H1 (cell line): ENCODE results near the gene NAA40. TPM values are rescaled to one million over a fixed set of nuclear protein-coding genes. Genes with fewer than 3 reads are reported as not detected.

Source experiments
- CTCF ChIA-PET: fragments of 300-600 bp; sonication (Branson Sonifier 250); formaldehyde crosslinking; loops from one replicate; lab custom pipeline; 2021; ENCODE audit not compliant: partially characterized antibody; lab: Charles Lee
- POLR2A ChIA-PET: fragments of 300-600 bp; sonication (Branson Sonifier 250); formaldehyde crosslinking; loops from one replicate; lab custom pipeline; 2021; ENCODE audit warnings: inconsistent platforms; ENCODE audit not compliant: partially characterized antibody; lab: Charles Lee
- DNase-seq, 2 experiments: peaks; one replicate each; pipeline versions ENCODE4 v3.0.0 to v3.0.0-alpha.2; 2010 to 2022; ENCODE audit warnings: low spot score in 2 of 2, low read depth in 1 of 2, mixed read lengths in 1 of 2
- FAIRE-seq: peaks from 2 replicates; lab custom pipeline; 2011; peaks lifted over from hg19 to GRCh38; lab: Jason Lieb, UNC
- H2AFZ ChIP-seq: 2 replicates; pipeline ENCODE4 v1.8.1; 2012; ENCODE audit warnings: low read length, inconsistent platforms
- H2AK5ac ChIP-seq: 2 replicates; pipeline ENCODE4 v1.6.1; 2013; ENCODE audit warnings: low read depth, low read length
- H2BK120ac ChIP-seq: replicated peaks from 2 replicates; pipeline ENCODE3; 2013; ENCODE audit warnings: low read depth, low read length, inconsistent platforms
- H2BK12ac ChIP-seq: 2 replicates; pipeline ENCODE4 v1.6.1; 2013; ENCODE audit warnings: low read depth, low read length
- H2BK15ac ChIP-seq: 2 replicates; pipeline ENCODE4 v1.6.1; 2013; ENCODE audit warnings: low read length
- H2BK20ac ChIP-seq: 2 replicates; pipeline ENCODE4 v1.6.1; 2013; ENCODE audit warnings: low read length
- H2BK5ac ChIP-seq: 2 replicates; pipeline ENCODE4 v1.6.1; 2013; ENCODE audit warnings: low read depth, low read length
- H3K14ac ChIP-seq: 2 replicates; pipeline ENCODE4 v1.6.1; 2013; ENCODE audit warnings: inconsistent platforms; ENCODE audit not compliant: insufficient read length
- H3K18ac ChIP-seq: 2 replicates; pipeline ENCODE4 v1.6.1; 2013; ENCODE audit warnings: low read length; ENCODE audit errors: extremely low read depth
- H3K23ac ChIP-seq: 2 replicates; pipeline ENCODE4 v1.6.1; 2013; ENCODE audit warnings: inconsistent platforms; ENCODE audit not compliant: insufficient read length
- H3K23me2 ChIP-seq: 2 replicates; pipeline ENCODE4 v1.6.1; 2013; ENCODE audit warnings: low read depth, low read length
- H3K27ac ChIP-seq: 2 replicates; pipeline ENCODE4 v1.6.1; 2011; ENCODE audit warnings: low read depth, low read length, inconsistent platforms
- H3K27me3 ChIP-seq, 4 experiments: replicated peaks in 1 of 4; 1 replicate in 1 of 4; 2 replicates in 3 of 4; pipeline versions ENCODE4 v1.6.1 to v1.8.1; 2011 to 2013; ENCODE audit warnings: low read length in 3 of 4, mild to moderate bottlenecking in 3 of 4, inconsistent platforms in 2 of 4, mixed read lengths in 2 of 4, moderate library complexity in 1 of 4; ENCODE audit not compliant: control insufficient read depth in 3 of 4, insufficient read depth in 3 of 4; ENCODE audit errors: extremely low read depth in 1 of 4
- H3K36me3 ChIP-seq, 4 experiments: 2 replicates each; pipeline versions ENCODE4 v1.6.1 to v1.8.1; 2011 to 2013; ENCODE audit warnings: mild to moderate bottlenecking in 4 of 4, low read length in 3 of 4, moderate library complexity in 2 of 4, control low read depth in 1 of 4, inconsistent platforms in 1 of 4; ENCODE audit not compliant: insufficient read depth in 4 of 4, control insufficient read depth in 2 of 4
- H3K4ac ChIP-seq: replicated peaks from 2 replicates; pipeline ENCODE3; 2013; ENCODE audit warnings: low read length, low read depth, mixed read lengths, inconsistent platforms; ENCODE audit not compliant: insufficient read length
- H3K4me1 ChIP-seq, 4 experiments: replicated peaks in 1 of 4; 1 replicate in 1 of 4; 2 replicates in 3 of 4; pipeline versions ENCODE4 v1.6.1 to v1.8.1; 2011 to 2013; ENCODE audit warnings: low read length in 3 of 4, inconsistent platforms in 2 of 4, mixed read lengths in 1 of 4; ENCODE audit not compliant: insufficient read depth in 4 of 4, control insufficient read depth in 3 of 4
- H3K4me2 ChIP-seq, 2 experiments: 2 replicates each; pipeline versions ENCODE4 v1.6.1 to v1.8.1; 2011 to 2013; ENCODE audit warnings: low read depth in 2 of 2, low read length in 2 of 2, control low read depth in 1 of 2, inconsistent platforms in 1 of 2, mild to moderate bottlenecking in 1 of 2; ENCODE audit not compliant: insufficient read depth in 1 of 2
- H3K4me3 ChIP-seq, 4 experiments: fragments of 200-600, 300-600 bp in 1 of 4; sonication (generic), shearing (Covaris generic), sonication (Bioruptor Twin) in 1 of 4; 2 replicates each; pipeline versions ENCODE4 v1.5.1 to v1.8.1; 2011 to 2016; ENCODE audit warnings: low read length in 4 of 4, low read depth in 3 of 4, control low read depth in 2 of 4, inconsistent platforms in 2 of 4, mild to moderate bottlenecking in 2 of 4, mixed read lengths in 1 of 4, moderate library complexity in 1 of 4; ENCODE audit not compliant: insufficient read depth in 2 of 4; ENCODE audit errors: extremely low read depth in 1 of 4
- H3K56ac ChIP-seq: replicated peaks from 2 replicates; pipeline ENCODE3; 2013; ENCODE audit warnings: low read depth, mild to moderate bottlenecking, mixed read lengths, low read length, inconsistent platforms; ENCODE audit not compliant: insufficient read length
- H3K79me1 ChIP-seq: 2 replicates; pipeline ENCODE4 v1.6.1; 2013; ENCODE audit warnings: low read depth, low read length, control low read depth
- H3K79me2 ChIP-seq, 2 experiments: 2 replicates each; pipeline versions ENCODE4 v1.6.1 to v1.8.1; 2012 to 2013; ENCODE audit warnings: low read length in 2 of 2, mild to moderate bottlenecking in 2 of 2, inconsistent platforms in 1 of 2; ENCODE audit not compliant: insufficient read depth in 2 of 2, control insufficient read depth in 1 of 2
- H3K9ac ChIP-seq, 4 experiments: replicated peaks in 1 of 4; 1 replicate in 1 of 4; 2 replicates in 3 of 4; pipeline versions ENCODE4 v1.6.1 to v1.8.1; 2011 to 2013; ENCODE audit warnings: low read depth in 3 of 4, low read length in 3 of 4, control low read depth in 2 of 4, mild to moderate bottlenecking in 2 of 4, moderate library complexity in 2 of 4, inconsistent platforms in 1 of 4; ENCODE audit errors: extremely low read depth in 1 of 4
- H3K9me3 ChIP-seq, 2 experiments: 2 replicates each; pipeline versions ENCODE4 v1.6.1 to v1.8.1; 2012 to 2013; ENCODE audit warnings: mild to moderate bottlenecking in 2 of 2, moderate library complexity in 2 of 2, control low read depth in 1 of 2, inconsistent platforms in 1 of 2, low read depth in 1 of 2, low read length in 1 of 2, mixed read lengths in 1 of 2; ENCODE audit not compliant: insufficient read depth in 2 of 2
- H4K20me1 ChIP-seq, 2 experiments: replicated peaks in 1 of 2; 2 replicates each; pipeline versions ENCODE3 to v1.8.1; 2011 to 2013; ENCODE audit warnings: inconsistent platforms in 2 of 2, low read length in 2 of 2, mild to moderate bottlenecking in 1 of 2; ENCODE audit not compliant: insufficient read depth in 2 of 2, control insufficient read depth in 1 of 2
- H4K5ac ChIP-seq: 2 replicates; pipeline ENCODE4 v1.6.1; 2013; ENCODE audit warnings: low read length, low read depth, mixed read lengths, inconsistent platforms; ENCODE audit not compliant: insufficient read length
- H4K8ac ChIP-seq: 2 replicates; pipeline ENCODE4 v1.8.0; 2013; ENCODE audit warnings: mild to moderate bottlenecking, moderate library complexity, low read length, inconsistent platforms; ENCODE audit not compliant: insufficient read depth; ENCODE audit errors: extremely low read depth
- H4K91ac ChIP-seq: replicated peaks from 2 replicates; pipeline ENCODE3; 2013; ENCODE audit warnings: low read length, mixed read lengths, inconsistent platforms; ENCODE audit not compliant: insufficient read length
- CEBPB ChIP-seq: IDR thresholded peaks from 2 replicates; pipeline ENCODE4 v1.6.1; 2012; ENCODE audit warnings: low read depth, low read length
- CREB1 ChIP-seq: IDR thresholded peaks from 2 replicates; pipeline ENCODE4 v1.6.1; 2012; ENCODE audit warnings: inconsistent platforms
- EZH2 ChIP-seq: fragments of 200-600 bp; sonication (generic); IDR thresholded peaks from 2 replicates; pipeline ENCODE4 v1.7.1; 2012; ENCODE audit warnings: low read depth, mild to moderate bottlenecking, moderate library complexity, low read length, inconsistent platforms; ENCODE audit not compliant: severe bottlenecking
- GTF2F1 ChIP-seq: IDR thresholded peaks from 2 replicates; pipeline ENCODE4 v1.6.1; 2012; ENCODE audit warnings: low read depth, low read length, improper control_type of control experiment, borderline replicate concordance
- RAD21 ChIP-seq, 2 experiments: IDR thresholded peaks in 1 of 2; conservative IDR thresholded peaks in 1 of 2; 2 replicates each; pipeline ENCODE4 v1.6.1; 2011; ENCODE audit warnings: low read depth in 2 of 2, low read length in 2 of 2, improper control_type of control experiment in 1 of 2, inconsistent platforms in 1 of 2, mild to moderate bottlenecking in 1 of 2, moderate library complexity in 1 of 2
- RFX5 ChIP-seq: IDR thresholded peaks from 2 replicates; pipeline ENCODE4 v1.6.1; 2011; ENCODE audit warnings: low read depth, low read length, improper control_type of control experiment, borderline replicate concordance
- SAP30 ChIP-seq: fragments of 300-600 bp; sonication (generic); IDR thresholded peaks from 2 replicates; pipeline ENCODE4 v1.7.1; 2012; ENCODE audit warnings: low read length, moderate library complexity, mild to moderate bottlenecking, inconsistent platforms; ENCODE audit not compliant: insufficient read depth, insufficient replicate concordance
- SIX5 ChIP-seq: IDR thresholded peaks from 2 replicates; pipeline ENCODE4 v1.6.1; 2011; ENCODE audit warnings: mild to moderate bottlenecking, low read depth, low read length
- TAF7 ChIP-seq: optimal IDR thresholded peaks from 2 replicates; pipeline ENCODE3; 2011; ENCODE audit warnings: low read depth, mild to moderate bottlenecking, inconsistent platforms, low read length, moderate library complexity, borderline replicate concordance
- TEAD4 ChIP-seq: IDR thresholded peaks from 2 replicates; pipeline ENCODE4 v1.6.1; 2012; ENCODE audit warnings: low read depth, low read length, inconsistent platforms, mixed read lengths
- WGBS, 2 experiments: shearing (Covaris generic) in 1 of 2; methylation state at CpG; one replicate each; pipeline versions ENCODE4 v1.1.6 to v1.1.7; 2013 to 2015; ENCODE audit warnings: low lambda C conversion rate in 2 of 2, mixed read lengths in 2 of 2, inconsistent platforms in 1 of 2, low coverage in 1 of 2, missing lambda C conversion rate in 1 of 2; ENCODE audit not compliant: insufficient replicate concordance in 2 of 2, insufficient coverage in 1 of 2, insufficient read length in 1 of 2; ENCODE audit errors: extremely low coverage in 1 of 2, missing lambda C conversion rate in 1 of 2; 5-methylcytosine and 5-hydroxymethylcytosine counted together
- polyA plus RNA-seq, 7 experiments: library from polyadenylated mRNA; depleted of rRNA in 3 of 7; stranded (reverse) in 5 of 7; unstranded in 2 of 7; fragments of >200 nt in 5 of 7; fragments of 200-250 nt in 2 of 7; gene quantifications; 1 replicate in 5 of 7; 2 replicates in 1 of 7; 4 replicates in 1 of 7; pipeline versions ENCODE4 v1.2.1 to v1.2.3, GENCODE V29; 2011 to 2013; ENCODE audit warnings: missing spikeins in 2 of 7, mixed read lengths in 2 of 7
- total RNA-seq: library from RNA; stranded (reverse); fragmentation: NEBNext Ultra II Directional; extraction: Animal tissue kit (Norgen Biotek cat#: 25700); gene quantifications from 2 replicates; pipeline ENCODE4 v1.2.1, GENCODE V29; 2021
- TF ChIP-seq, protein P1 (sequence below): IDR thresholded peaks from 2 replicates; pipeline ENCODE4 v1.6.1; 2011; ENCODE audit warnings: low read length, improper control_type of control experiment

The NAA40 gene
- total and polyA plus RNA-seq, 2 of the 8 experiments (the other 6 are each of a cell fraction or from before 2014, with no cell fraction given): 20.0 to 31.1 TPM

- H3K4me2 ChIP-seq: peak overlapping the region; percentile 70 to 98; a peak in 2 of 4 replicates
- H2AK5ac ChIP-seq: no peak overlapping the region
- H4K20me1 ChIP-seq: peaks cover 6 to 34% of the 10 kb centered on the region in 2 experiments
- H2BK5ac ChIP-seq: no peak overlapping the region
- no peak overlapping the region for H3K18ac ChIP-seq
- peaks cover 5 to 24% (median 16%) of the 10 kb centered on the region in 4 experiments; a peak in 6 of 7 replicates for H3K27me3 ChIP-seq
- H3K79me1 ChIP-seq: peaks cover 13% of the 10 kb centered on the region
- peak overlapping the region; percentile 27 for H4K91ac ChIP-seq
- H3K79me2 ChIP-seq: peaks cover 0 to 2% of the 10 kb centered on the region in 2 experiments; a peak in 1 of 4 replicates
- FAIRE-seq (no peak), DNase-seq (no peak)
- peaks cover 2 to 23% (median 9%) of the 10 kb centered on the region in 4 experiments; a peak in 6 of 7 replicates for H3K4me1 ChIP-seq
- no peak overlapping the region for H3K14ac ChIP-seq
- ChIA-PET POLR2A (interaction anchor here (0.7 to 5.1 kb wide), 11 partner anchors 9 to 223 kb away, joined by 3 to 46 read pairs (median 4); partner anchors contain the start of genes COX8A and FERMT3), CTCF (interaction anchor here (0.7 to 6.8 kb wide), 10 partner anchors 8 to 226 kb away, joined by 3 to 171 read pairs (median 4); no protein-coding TSS in a partner anchor)
- H2BK120ac ChIP-seq: no peak overlapping the region
- H3K27ac ChIP-seq: no peak overlapping the region
- H2BK15ac ChIP-seq: no peak overlapping the region
- WGBS, 2 experiments: 72% methylated on average over 10 of the region's 11 CpGs; no CpG with 5 or more reads in 1 of the 2 experiments
- H3K56ac ChIP-seq: no peak overlapping the region
- H3K9ac ChIP-seq: no peak overlapping the region
- no peak overlapping the region for H3K4ac ChIP-seq
- peaks cover 18% of the 10 kb centered on the region; the same call in 1 of the 2 replicates for H3K23me2 ChIP-seq
- no peak overlapping the region for H2BK12ac ChIP-seq
- no peak overlapping the region for H2AFZ ChIP-seq
- H2BK20ac ChIP-seq: no peak overlapping the region
- H3K36me3 ChIP-seq: peaks cover 7 to 24% (median 15%) of the 10 kb centered on the region in 4 experiments
- no peak overlapping the region for H3K23ac ChIP-seq
- H3K9me3 ChIP-seq: no peaks in the 10 kb centered on the region
- no peak overlapping the region for H4K5ac ChIP-seq
- no peak overlapping the region for H4K8ac ChIP-seq
- H3K4me3 ChIP-seq: peak overlapping the region in 1 of 4 experiments; percentile 61; a peak in 2 of 8 replicates
- no peak for TF ChIP-seq TEAD4
- TF ChIP-seq SAP30: no peak
- no peak for TF ChIP-seq CREB1
- TF ChIP-seq TAF7: no peak
- TF ChIP-seq, protein P1, sequence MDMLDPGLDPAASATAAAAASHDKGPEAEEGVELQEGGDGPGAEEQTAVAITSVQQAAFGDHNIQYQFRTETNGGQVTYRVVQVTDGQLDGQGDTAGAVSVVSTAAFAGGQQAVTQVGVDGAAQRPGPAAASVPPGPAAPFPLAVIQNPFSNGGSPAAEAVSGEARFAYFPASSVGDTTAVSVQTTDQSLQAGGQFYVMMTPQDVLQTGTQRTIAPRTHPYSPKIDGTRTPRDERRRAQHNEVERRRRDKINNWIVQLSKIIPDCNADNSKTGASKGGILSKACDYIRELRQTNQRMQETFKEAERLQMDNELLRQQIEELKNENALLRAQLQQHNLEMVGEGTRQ: no peak
- TF ChIP-seq RAD21 (IDR thresholded peaks at IDR 0.05 in 1 of 2, conservative IDR thresholded peaks at IDR 0.05 in 1 of 2; ENCODE audit: low read depth in 2 of 2, low read length in 2 of 2): no peak
- no peak for TF ChIP-seq EZH2
- no peak for TF ChIP-seq SIX5
- TF ChIP-seq RFX5: no peak
- no peak for TF ChIP-seq CEBPB
- no peak for TF ChIP-seq GTF2F1
Observed at GRCh38 chr11:63997801-63998337, 59.1 kb downstream of the NAA40 start.
